Loucy (cell line): Measurements from ENCODE around the gene PLCH1.
A peak's percentile ranks its signal among the peaks of the same experiment; 100 is the strongest.

Source experiments
- H2AFZ ChIP-seq: fragments of 200-600 bp; sonication (generic); 2 replicates; pipeline ENCODE4 v1.6.0; 2016; ENCODE audit warnings: antibody characterized with exemption, mild to moderate bottlenecking, low read length, moderate library complexity
- H3F3A ChIP-seq: fragments of 200-600 bp; 2 replicates; pipeline ENCODE4 v1.6.0; 2016; ENCODE audit warnings: antibody characterized with exemption, low read depth, mild to moderate bottlenecking
- H3K27me3 ChIP-seq: fragments of 200-600 bp; sonication (generic); 2 replicates; pipeline ENCODE4 v1.6.1; 2014; ENCODE audit warnings: low read length, mild to moderate bottlenecking; ENCODE audit not compliant: insufficient read depth, poor library complexity, severe bottlenecking
- H3K36me3 ChIP-seq: fragments of 200-600 bp; sonication (generic); 2 replicates; pipeline ENCODE4 v1.6.1; 2016; ENCODE audit warnings: low read length; ENCODE audit not compliant: insufficient read depth
- H3K4me1 ChIP-seq: fragments of 200-600 bp; sonication (generic); 2 replicates; pipeline ENCODE4 v1.5.1; 2014; ENCODE audit warnings: low read length, mild to moderate bottlenecking; ENCODE audit not compliant: insufficient read depth, poor library complexity, severe bottlenecking
- H3K4me2 ChIP-seq: fragments of 200-600 bp; sonication (generic); 2 replicates; pipeline ENCODE4 v1.6.0; 2014; ENCODE audit warnings: antibody characterized with exemption, low read length, low read depth, mild to moderate bottlenecking; ENCODE audit not compliant: poor library complexity, severe bottlenecking
- H3K4me3 ChIP-seq: fragments of 200-600 bp; sonication (generic); 2 replicates; pipeline ENCODE4 v1.5.1; 2014; ENCODE audit warnings: low read length, mild to moderate bottlenecking, mixed read lengths; ENCODE audit not compliant: poor library complexity, severe bottlenecking
- H3K79me2 ChIP-seq: fragments of 200-600 bp; sonication (generic); 2 replicates; pipeline ENCODE4 v1.6.1; 2014; ENCODE audit warnings: low read length; ENCODE audit not compliant: insufficient read depth
- H3K9ac ChIP-seq: fragments of 200-600 bp; sonication (generic); 2 replicates; pipeline ENCODE4 v1.6.0; 2014; ENCODE audit warnings: mild to moderate bottlenecking, low read depth, low read length, moderate library complexity; ENCODE audit not compliant: poor library complexity, severe bottlenecking
- H3K9me2 ChIP-seq: fragments of 200-600 bp; sonication (generic); replicated peaks from 2 replicates; pipeline ENCODE4 v1.6.1; 2016; ENCODE audit warnings: low read depth, low read length, mixed read lengths
- H3K9me3 ChIP-seq: fragments of 200-600 bp; sonication (generic); 2 replicates; pipeline ENCODE4 v1.6.1; 2014; ENCODE audit warnings: mild to moderate bottlenecking, antibody characterized with exemption, low read length, low read depth; ENCODE audit not compliant: insufficient read depth
- H4K20me1 ChIP-seq: fragments of 200-600 bp; sonication (generic); 2 replicates; pipeline ENCODE4 v1.6.0; 2014; ENCODE audit warnings: antibody characterized with exemption, low read length, mild to moderate bottlenecking; ENCODE audit not compliant: insufficient read depth, poor library complexity, severe bottlenecking
- CTCF ChIP-seq: fragments of 200-600 bp; sonication (generic); conservative IDR thresholded peaks from 2 replicates; pipeline ENCODE4 v1.5.1; 2014; ENCODE audit warnings: mild to moderate bottlenecking, antibody characterized with exemption, low read length
- EZH2phosphoT487 ChIP-seq: fragments of 200-600 bp; IDR thresholded peaks from 2 replicates; pipeline ENCODE4 v1.6.1; 2018; ENCODE audit warnings: antibody characterized with exemption, mild to moderate bottlenecking, moderate library complexity, borderline replicate concordance

The PLCH1 gene

GRCh38 chr3:155335724-155336354, 409.0 kb downstream of the PLCH1 start:
- Histone ChIP-seq H3K4me3 (peak overlapping the region; percentile 67), H3K4me1 (peaks cover 82% of the 10 kb centered on the region), H3F3A (peaks cover 12% of the 10 kb centered on the region), H4K20me1 (no peaks in the 10 kb centered on the region), H3K36me3 (no peaks in the 10 kb centered on the region), H3K9ac (peak overlapping the region; percentile 74), H2AFZ (peak overlapping the region; percentile 11; the same call in 1 of the 2 replicates), H3K9me3 (no peaks in the 10 kb centered on the region), H3K79me2 (no peaks in the 10 kb centered on the region), H3K9me2 (no peaks in the 10 kb centered on the region), H3K4me2 (peak overlapping the region; percentile 83), H3K27me3 (no peaks in the 10 kb centered on the region)
- TF ChIP-seq EZH2phosphoT487 = no peak
- TF ChIP-seq CTCF = no peak

GRCh38 chr3:155334914-155335723, 409.8 kb downstream of the PLCH1 start:
- peaks cover 82% of the 10 kb centered on the region for H3K4me1 ChIP-seq
- peak overlapping the region; percentile 74 for H3K9ac ChIP-seq
- H3K79me2 ChIP-seq = no peaks in the 10 kb centered on the region
- no peaks in the 10 kb centered on the region for H4K20me1 ChIP-seq
- 0 out of 2 replicates have a peak overlapping the region, but pooled peaks have one; percentile 11 for H2AFZ ChIP-seq
- no peaks in the 10 kb centered on the region for H3K9me2 ChIP-seq
- no peaks in the 10 kb centered on the region for H3K36me3 ChIP-seq
- TF ChIP-seq EZH2phosphoT487 (no peak), CTCF (no peak)
- peak overlapping the region; percentile 83 for H3K4me2 ChIP-seq
- peaks cover 12% of the 10 kb centered on the region for H3F3A ChIP-seq
- no peaks in the 10 kb centered on the region for H3K9me3 ChIP-seq
- H3K4me3 ChIP-seq = peak overlapping the region; percentile 67
- no peaks in the 10 kb centered on the region for H3K27me3 ChIP-seq

- Histone ChIP-seq H3K9me3 (no peaks in the 10 kb centered on the region), H3K4me1 (peaks cover 81% of the 10 kb centered on the region), H2AFZ (no peak overlapping the region; the same call in 1 of the 2 replicates), H3K36me3 (no peaks in the 10 kb centered on the region), H3K9ac (peak overlapping the region; percentile 73), H3K4me3 (peak overlapping the region; percentile 56), H4K20me1 (no peaks in the 10 kb centered on the region), H3K79me2 (no peaks in the 10 kb centered on the region), H3F3A (peaks cover 12% of the 10 kb centered on the region), H3K9me2 (no peaks in the 10 kb centered on the region), H3K4me2 (peak overlapping the region; percentile 83), H3K27me3 (no peaks in the 10 kb centered on the region)
- TF ChIP-seq CTCF (no peak), EZH2phosphoT487 (no peak)
Measured at GRCh38 chr3:155334215-155334913, 410.5 kb downstream of the PLCH1 start.
